Spleen (tissue), 7 donors: ENCODE measurements around the gene OSGEPL1.

Experiments used
- POLR2AphosphoS5 ChIP-seq, 3 donors: sonication (generic); formaldehyde crosslinking; IDR thresholded peaks; one replicate each; pipeline ENCODE4 v1.5.1; 2017; ENCODE audit warnings: antibody characterized with exemption in 3 of 3
- TF ChIP-seq, protein P1 (sequence below), 11 experiments: fragments of 200-600 bp in 7 of 11; fragments of 450-650 bp in 4 of 11; sonication (generic) in 4 of 11; IDR thresholded peaks in 8 of 11; conservative IDR thresholded peaks in 3 of 11; 1 replicate in 7 of 11; 2 replicates in 4 of 11; pipeline versions ENCODE4 v1.4.0 to v1.8.0; 2016 to 2021; ENCODE audit warnings: antibody characterized with exemption in 11 of 11, inconsistent platforms in 4 of 11, mild to moderate bottlenecking in 1 of 11
- donor health status: DM: no; HTN: no; CAD: no; lungs with moderate emphysema.
- donor health status: DM: no; HTN: no; CAD: no.
- donor health status: DM: no; HTN: no; CAD: no.

DNA sequence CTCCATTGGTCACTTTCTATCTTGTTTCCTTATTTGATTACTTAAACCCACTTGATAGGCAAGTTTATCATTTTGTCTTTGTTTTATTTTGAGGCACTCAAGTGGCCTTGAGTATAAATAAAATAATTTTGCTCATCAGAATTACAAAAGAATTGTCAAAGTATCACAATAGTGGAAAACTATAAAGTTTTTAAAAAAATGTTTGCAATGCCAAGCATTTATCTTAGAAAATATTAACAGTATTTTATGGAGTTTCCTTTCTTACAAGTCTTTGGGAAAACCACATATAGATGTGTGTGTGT is 36.4 kb upstream of the OSGEPL1 start:
- TF ChIP-seq POLR2AphosphoS5 (IDR thresholded peaks at IDR 0.05): no peak
- TF ChIP-seq, protein P1, sequence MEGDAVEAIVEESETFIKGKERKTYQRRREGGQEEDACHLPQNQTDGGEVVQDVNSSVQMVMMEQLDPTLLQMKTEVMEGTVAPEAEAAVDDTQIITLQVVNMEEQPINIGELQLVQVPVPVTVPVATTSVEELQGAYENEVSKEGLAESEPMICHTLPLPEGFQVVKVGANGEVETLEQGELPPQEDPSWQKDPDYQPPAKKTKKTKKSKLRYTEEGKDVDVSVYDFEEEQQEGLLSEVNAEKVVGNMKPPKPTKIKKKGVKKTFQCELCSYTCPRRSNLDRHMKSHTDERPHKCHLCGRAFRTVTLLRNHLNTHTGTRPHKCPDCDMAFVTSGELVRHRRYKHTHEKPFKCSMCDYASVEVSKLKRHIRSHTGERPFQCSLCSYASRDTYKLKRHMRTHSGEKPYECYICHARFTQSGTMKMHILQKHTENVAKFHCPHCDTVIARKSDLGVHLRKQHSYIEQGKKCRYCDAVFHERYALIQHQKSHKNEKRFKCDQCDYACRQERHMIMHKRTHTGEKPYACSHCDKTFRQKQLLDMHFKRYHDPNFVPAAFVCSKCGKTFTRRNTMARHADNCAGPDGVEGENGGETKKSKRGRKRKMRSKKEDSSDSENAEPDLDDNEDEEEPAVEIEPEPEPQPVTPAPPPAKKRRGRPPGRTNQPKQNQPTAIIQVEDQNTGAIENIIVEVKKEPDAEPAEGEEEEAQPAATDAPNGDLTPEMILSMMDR (IDR thresholded peaks at IDR 0.05 in 8 of 11, conservative IDR thresholded peaks at IDR 0.05 in 3 of 11): no peak
